ENCODE results near the gene ALKBH7. TPM values are rescaled to one million over a fixed set of nuclear protein-coding genes. Genes with fewer than 3 reads are reported as not detected.
"Not testable (repeated sequence)": the region's sequence is repeated elsewhere in the genome, so short reads cannot be mapped to it uniquely, and the experiment has no call there.

ALKBH7 gene
- total and polyA plus RNA-seq, 2 donors from 2014 or later, result 70.3 to 175 TPM

GRCh38 chr19:6352381-6353165 is 20.0 kb upstream of the ALKBH7 start:
- no peak for TF ChIP-seq CTCF (IDR thresholded peaks at IDR 0.05; ENCODE audit: borderline replicate concordance, extremely low read depth, insufficient read depth)
- Histone ChIP-seq H3K36me3 (ENCODE audit: control insufficient read depth in 2 of 3, insufficient read depth in 3 of 3, low read length in 3 of 3) (no peaks in the 10 kb centered on the region), H3K9me3 (ENCODE audit: control insufficient read depth in 2 of 3, insufficient read depth in 1 of 3, low read length in 3 of 3) (no peaks in the 10 kb centered on the region), H3K27me3 (ENCODE audit: control insufficient read depth, insufficient read depth, low read length) (no peaks in the 10 kb centered on the region), H3K27ac (ENCODE audit: low read depth in 2 of 2, low read length in 2 of 2) (no peak overlapping the region), H3K4me1 (ENCODE audit: control insufficient read depth in 2 of 3, insufficient read depth in 2 of 3, low read depth in 1 of 3, low read length in 3 of 3) (no peaks in the 10 kb centered on the region), H3K4me3 (ENCODE audit: low read length in 3 of 3) (no peak overlapping the region), H3K9ac (ENCODE audit: low read length in 3 of 3) (no peak overlapping the region)
- DNase-seq, result peak in 1 of 5 donors; percentile 16
- intact Hi-C loops (cut with DNase I), result no loop called here
- FAIRE-seq, result no peak

- Histone ChIP-seq H3K9ac (ENCODE audit: low read length in 3 of 3) (no peak overlapping the region), H3K4me1 (ENCODE audit: control insufficient read depth in 2 of 3, insufficient read depth in 2 of 3, low read depth in 1 of 3, low read length in 3 of 3) (no peaks in the 10 kb centered on the region), H3K4me3 (ENCODE audit: low read length in 3 of 3) (no peak overlapping the region), H3K27ac (ENCODE audit: low read depth in 2 of 2, low read length in 2 of 2) (no peak overlapping the region), H3K36me3 (ENCODE audit: control insufficient read depth in 2 of 3, insufficient read depth in 3 of 3, low read length in 3 of 3) (no peaks in the 10 kb centered on the region), H3K27me3 (ENCODE audit: control insufficient read depth, insufficient read depth, low read length) (no peaks in the 10 kb centered on the region), H3K9me3 (ENCODE audit: control insufficient read depth in 2 of 3, insufficient read depth in 1 of 3, low read length in 3 of 3) (no peaks in the 10 kb centered on the region)
- intact Hi-C loops (cut with DNase I), result no loop called here
- DNase-seq (peak in 1 of 5 donors; percentile 8), FAIRE-seq (no peak)
- peak; percentile 26 for TF ChIP-seq CTCF (IDR thresholded peaks at IDR 0.05; ENCODE audit: borderline replicate concordance, extremely low read depth, insufficient read depth)
Measured at GRCh38 chr19:6354098-6354674, 18.4 kb upstream of the ALKBH7 start.

GRCh38 chr19:6355321-6356040 is 17.1 kb upstream of the ALKBH7 start:
- H3K27ac ChIP-seq (ENCODE audit: low read depth in 2 of 2, low read length in 2 of 2); FAIRE-seq; H3K9ac ChIP-seq (ENCODE audit: low read length in 3 of 3); H3K9me3 ChIP-seq (ENCODE audit: control insufficient read depth in 2 of 3, insufficient read depth in 1 of 3, low read length in 3 of 3); H3K36me3 ChIP-seq (ENCODE audit: control insufficient read depth in 2 of 3, insufficient read depth in 3 of 3, low read length in 3 of 3); H3K4me1 ChIP-seq (ENCODE audit: control insufficient read depth in 2 of 3, insufficient read depth in 2 of 3, low read depth in 1 of 3, low read length in 3 of 3); H3K27me3 ChIP-seq (ENCODE audit: control insufficient read depth, insufficient read depth, low read length); intact Hi-C loops (cut with DNase I); H3K4me3 ChIP-seq (ENCODE audit: low read length in 3 of 3): not testable (repeated sequence)
- peak in 1 of 5 donors; percentile 57 for DNase-seq

GRCh38 chr19:6357174-6357573 is 15.4 kb upstream of the ALKBH7 start:
- FAIRE-seq, result no peak
- DNase-seq, result peak in 1 of 5 donors; percentile 41
- H3K36me3 ChIP-seq (ENCODE audit: control insufficient read depth in 2 of 3, insufficient read depth in 3 of 3, low read length in 3 of 3), result no peaks in the 10 kb centered on the region

More at GRCh38 chr19:6357174-6357573, 15.4 kb upstream of the ALKBH7 start:
- no peak overlapping the region for H3K9ac ChIP-seq (ENCODE audit: low read length in 3 of 3)
- H3K4me1 ChIP-seq (ENCODE audit: control insufficient read depth in 2 of 3, insufficient read depth in 2 of 3, low read depth in 1 of 3, low read length in 3 of 3), result peaks cover 0 to 2% (median 0%) of the 10 kb centered on the region in 3 donors
- intact Hi-C loops (cut with DNase I), result no loop called here
- TF ChIP-seq CTCF (IDR thresholded peaks at IDR 0.05; ENCODE audit: borderline replicate concordance, extremely low read depth, insufficient read depth), result no peak
- H3K4me3 ChIP-seq (ENCODE audit: low read length in 3 of 3), result no peak overlapping the region
- H3K27ac ChIP-seq (ENCODE audit: low read depth in 2 of 2, low read length in 2 of 2), result no peak overlapping the region
- H3K9me3 ChIP-seq (ENCODE audit: control insufficient read depth in 2 of 3, insufficient read depth in 1 of 3, low read length in 3 of 3), result no peaks in the 10 kb centered on the region
- no peaks in the 10 kb centered on the region for H3K27me3 ChIP-seq (ENCODE audit: control insufficient read depth, insufficient read depth, low read length)

Data from kidney (tissue), 14 donors.